CD4-positive, alpha-beta memory T cell (primary cell): Measurements from ENCODE around the gene GCKR. TPM values are rescaled to one million over a fixed set of nuclear protein-coding genes. Genes with fewer than 3 reads are reported as not detected.
A peak's percentile ranks its signal among the peaks of the same experiment; 100 is the strongest.
"Not testable (repeated sequence)": the region's sequence is repeated elsewhere in the genome, so short reads cannot be mapped to it uniquely, and the experiment has no call there.

Experiments used
- CTCF ChIA-PET: fragments of 350-600 bp; sonication (Branson Sonifier 250); formaldehyde crosslinking; loops from one replicate; lab custom pipeline; 2021; ENCODE audit warnings: inconsistent platforms; ENCODE audit not compliant: partially characterized antibody; lab: Charles Lee
- POLR2A ChIA-PET: fragments of 350-600 bp; sonication (Branson Sonifier 250); formaldehyde crosslinking; loops from one replicate; lab custom pipeline; 2021; ENCODE audit not compliant: partially characterized antibody; lab: Charles Lee
- DNase-seq, 5 donors: peaks; one replicate each; pipeline versions ENCODE4 v3.0.0 to v3.0.0-alpha.2; 2020 to 2022; ENCODE audit warnings: mixed read lengths in 1 of 5
- H3K27ac ChIP-seq: one replicate; pipeline ENCODE4 v1.7.0; 2013; ENCODE audit warnings: low read depth, low read length
- H3K27me3 ChIP-seq: 2 replicates; pipeline ENCODE4 v1.7.0; 2013; ENCODE audit warnings: mild to moderate bottlenecking, low read length, moderate library complexity; ENCODE audit not compliant: insufficient read depth
- H3K36me3 ChIP-seq: 2 replicates; pipeline ENCODE4 v1.7.0; 2013; ENCODE audit warnings: mild to moderate bottlenecking, low read length, moderate library complexity; ENCODE audit not compliant: insufficient read depth
- H3K4me1 ChIP-seq: 2 replicates; pipeline ENCODE4 v1.7.0; 2013; ENCODE audit warnings: mild to moderate bottlenecking, low read length, moderate library complexity; ENCODE audit not compliant: insufficient read depth
- H3K4me3 ChIP-seq, 2 donors: one replicate each; pipeline ENCODE4 v1.7.0; 2013; ENCODE audit warnings: low read length in 2 of 2, mild to moderate bottlenecking in 1 of 2
- H3K9me3 ChIP-seq, 2 donors: one replicate each; pipeline ENCODE4 v1.7.0; 2013; ENCODE audit warnings: low read length in 2 of 2, control low read depth in 1 of 2; ENCODE audit not compliant: control insufficient read depth in 1 of 2
- H3K27ac Mint-ChIP-seq, 7 donors: one replicate each; pipeline ENCODE4 v1.8.0; 2020 to 2021; ENCODE audit warnings: mixed read lengths in 7 of 7, mild to moderate bottlenecking in 6 of 7, inconsistent platforms in 3 of 7, moderate library complexity in 3 of 7
- H3K27me3 Mint-ChIP-seq, 2 donors: one replicate each; pipeline ENCODE4 v1.8.0; 2020 to 2021; ENCODE audit warnings: mixed read lengths in 2 of 2
- H3K36me3 Mint-ChIP-seq, 2 donors: one replicate each; pipeline ENCODE4 v1.8.0; 2020 to 2021; ENCODE audit warnings: mixed read lengths in 2 of 2, inconsistent platforms in 1 of 2, mild to moderate bottlenecking in 1 of 2
- H3K4me1 Mint-ChIP-seq, 4 donors: one replicate each; pipeline ENCODE4 v1.8.0; 2020 to 2021; ENCODE audit warnings: mixed read lengths in 4 of 4, mild to moderate bottlenecking in 1 of 4
- H3K4me3 Mint-ChIP-seq, 8 donors: one replicate each; pipeline ENCODE4 v1.8.0; 2020 to 2021; ENCODE audit warnings: mixed read lengths in 8 of 8, mild to moderate bottlenecking in 7 of 8, moderate library complexity in 6 of 8, inconsistent platforms in 3 of 8
- H3K9me3 Mint-ChIP-seq, 8 donors: one replicate each; pipeline ENCODE4 v1.8.0; 2020 to 2021; ENCODE audit warnings: mixed read lengths in 8 of 8, mild to moderate bottlenecking in 5 of 8, inconsistent platforms in 3 of 8, moderate library complexity in 1 of 8
- intact Hi-C: fragments of 100-400 bp; cut with micrococcal nuclease; formaldehyde crosslinking; loops from one replicate; pipeline ENCODE4 v1.15.1; 2023
- polyA plus RNA-seq, 2 donors: library from polyadenylated mRNA; unstranded; fragments of 300-500 nt; fragmentation: Illumina TruSeq; gene quantifications; one replicate each; pipeline ENCODE4 v1.2.3, GENCODE V29; 2021
- total RNA-seq, 2 experiments: library from RNA; stranded (reverse); gene quantifications; one replicate each; pipeline ENCODE4 v1.2.3, GENCODE V29; 2021

GCKR gene
- total and polyA plus RNA-seq, 4 experiments from 2014 or later = not detected

GRCh38 chr2:27531983-27532382, 35.3 kb downstream of the GCKR start:
- no peak overlapping the region for H3K4me3 ChIP-seq
- H3K4me1 ChIP-seq = no peaks in the 10 kb centered on the region
- Mint-ChIP-seq H3K4me3 (no peak overlapping the region), H3K27me3 (peaks cover 4 to 18% of the 10 kb centered on the region in 2 donors), H3K36me3 (no peaks in the 10 kb centered on the region), H3K4me1 (no peaks in the 10 kb centered on the region), H3K9me3 (peaks cover 0 to 2% (median 0%) of the 10 kb centered on the region in 8 donors), H3K27ac (no peak overlapping the region)
- intact Hi-C loops = no loop called here
- no peaks in the 10 kb centered on the region for H3K27me3 ChIP-seq
- ChIA-PET CTCF (no interaction called here), POLR2A (no interaction called here)
- H3K9me3 ChIP-seq = no peaks in the 10 kb centered on the region
- H3K27ac ChIP-seq = no peak overlapping the region
- DNase-seq = no peak
- H3K36me3 ChIP-seq = no peaks in the 10 kb centered on the region

GRCh38 chr2:27537287-27537686, 40.6 kb downstream of the GCKR start:
- Histone ChIP-seq H3K27me3 (no peaks in the 10 kb centered on the region), H3K27ac (no peak overlapping the region), H3K4me3 (no peak overlapping the region), H3K4me1 (no peaks in the 10 kb centered on the region), H3K36me3 (no peaks in the 10 kb centered on the region), H3K9me3 (no peaks in the 10 kb centered on the region)
- Mint-ChIP-seq H3K27ac (no peak overlapping the region), H3K9me3 (no peaks in the 10 kb centered on the region), H3K27me3 (peaks cover 2 to 6% of the 10 kb centered on the region in 2 donors), H3K4me1 (peaks cover 0 to 2% (median 0%) of the 10 kb centered on the region in 4 donors), H3K4me3 (no peak overlapping the region), H3K36me3 (no peaks in the 10 kb centered on the region)
- intact Hi-C loops = no loop called here
- ChIA-PET CTCF (no interaction called here), POLR2A (no interaction called here)
- DNase-seq = no peak

GRCh38 chr2:27538839-27539450, 42.3 kb downstream of the GCKR start:
- POLR2A ChIA-PET, H3K36me3 Mint-ChIP-seq, H3K27me3 ChIP-seq, H3K9me3 ChIP-seq, H3K4me1 Mint-ChIP-seq, H3K4me1 ChIP-seq, CTCF ChIA-PET, intact Hi-C loops, H3K27ac ChIP-seq, H3K27ac Mint-ChIP-seq, H3K27me3 Mint-ChIP-seq, H3K9me3 Mint-ChIP-seq, H3K36me3 ChIP-seq, DNase-seq, H3K4me3 Mint-ChIP-seq, H3K4me3 ChIP-seq: not testable (repeated sequence)

GRCh38 chr2:27539649-27540048, 43.0 kb downstream of the GCKR start:
- H3K27me3 Mint-ChIP-seq, H3K4me3 Mint-ChIP-seq, H3K4me3 ChIP-seq, H3K36me3 ChIP-seq, H3K27ac ChIP-seq, H3K4me1 Mint-ChIP-seq, H3K36me3 Mint-ChIP-seq, POLR2A ChIA-PET, DNase-seq, H3K9me3 ChIP-seq, H3K4me1 ChIP-seq, H3K9me3 Mint-ChIP-seq, H3K27ac Mint-ChIP-seq, CTCF ChIA-PET, intact Hi-C loops, H3K27me3 ChIP-seq: not testable (repeated sequence)

- ChIA-PET POLR2A (no interaction called here), CTCF (no interaction called here)
- Histone ChIP-seq H3K9me3 (no peaks in the 10 kb centered on the region), H3K4me3 (no peak overlapping the region), H3K27ac (no peak overlapping the region), H3K36me3 (no peaks in the 10 kb centered on the region), H3K4me1 (no peaks in the 10 kb centered on the region), H3K27me3 (no peaks in the 10 kb centered on the region)
- Mint-ChIP-seq H3K27ac (peak overlapping the region in 1 of 7 donors; percentile 76), H3K27me3 (no peaks in the 10 kb centered on the region), H3K36me3 (no peaks in the 10 kb centered on the region), H3K4me1 (no peaks in the 10 kb centered on the region), H3K9me3 (peaks cover 0 to 2% (median 0%) of the 10 kb centered on the region in 8 donors), H3K4me3 (no peak overlapping the region)
- intact Hi-C loops = no loop called here
- no peak for DNase-seq
Observed at GRCh38 chr2:27544143-27544821, 47.6 kb downstream of the GCKR start.

GRCh38 chr2:27545348-27546141, 48.9 kb downstream of the GCKR start:
- Histone ChIP-seq H3K9me3 (no peaks in the 10 kb centered on the region), H3K4me1 (no peaks in the 10 kb centered on the region), H3K27ac (no peak overlapping the region), H3K4me3 (no peak overlapping the region), H3K27me3 (no peaks in the 10 kb centered on the region), H3K36me3 (no peaks in the 10 kb centered on the region)
- no peaks in the 10 kb centered on the region for H3K4me1 Mint-ChIP-seq
- H3K9me3 Mint-ChIP-seq = peaks cover 0 to 2% (median 0%) of the 10 kb centered on the region in 8 donors
- H3K36me3 Mint-ChIP-seq = no peaks in the 10 kb centered on the region
- DNase-seq = no peak
- peaks cover 0 to 1% of the 10 kb centered on the region in 2 donors for H3K27me3 Mint-ChIP-seq
- H3K4me3 Mint-ChIP-seq = no peak overlapping the region
- intact Hi-C loops = no loop called here
- POLR2A ChIA-PET = no interaction called here
- CTCF ChIA-PET = no interaction called here
- no peak overlapping the region for H3K27ac Mint-ChIP-seq

GRCh38 chr2:27549303-27549702, 52.7 kb downstream of the GCKR start:
- intact Hi-C loops = no loop called here
- ChIA-PET POLR2A (no interaction called here), CTCF (no interaction called here)
- Mint-ChIP-seq H3K27me3 (peaks cover 1 to 4% of the 10 kb centered on the region in 2 donors), H3K4me1 (no peaks in the 10 kb centered on the region), H3K36me3 (no peaks in the 10 kb centered on the region), H3K4me3 (no peak overlapping the region), H3K27ac (no peak overlapping the region), H3K9me3 (peaks cover 0 to 2% (median 0%) of the 10 kb centered on the region in 8 donors)
- no peak for DNase-seq
- no peaks in the 10 kb centered on the region for H3K4me1 ChIP-seq
- H3K36me3 ChIP-seq = no peaks in the 10 kb centered on the region
- no peaks in the 10 kb centered on the region for H3K9me3 ChIP-seq
- H3K27me3 ChIP-seq = no peaks in the 10 kb centered on the region
- H3K4me3 ChIP-seq = no peak overlapping the region
- H3K27ac ChIP-seq = no peak overlapping the region
